Midbrain (tissue), 1 donor: Measurements from ENCODE around the gene P4HB.
A peak's percentile ranks its signal among the peaks of the same experiment; 100 is the strongest.
"Not testable (repeated sequence)": the region's sequence is repeated elsewhere in the genome, so short reads cannot be mapped to it uniquely, and the experiment has no call there.

Source experiments
- DNase-seq: peaks from one replicate; lab custom pipeline; 2025; lab: John Stamatoyannopoulos, UW

Gene P4HB

DNA sequence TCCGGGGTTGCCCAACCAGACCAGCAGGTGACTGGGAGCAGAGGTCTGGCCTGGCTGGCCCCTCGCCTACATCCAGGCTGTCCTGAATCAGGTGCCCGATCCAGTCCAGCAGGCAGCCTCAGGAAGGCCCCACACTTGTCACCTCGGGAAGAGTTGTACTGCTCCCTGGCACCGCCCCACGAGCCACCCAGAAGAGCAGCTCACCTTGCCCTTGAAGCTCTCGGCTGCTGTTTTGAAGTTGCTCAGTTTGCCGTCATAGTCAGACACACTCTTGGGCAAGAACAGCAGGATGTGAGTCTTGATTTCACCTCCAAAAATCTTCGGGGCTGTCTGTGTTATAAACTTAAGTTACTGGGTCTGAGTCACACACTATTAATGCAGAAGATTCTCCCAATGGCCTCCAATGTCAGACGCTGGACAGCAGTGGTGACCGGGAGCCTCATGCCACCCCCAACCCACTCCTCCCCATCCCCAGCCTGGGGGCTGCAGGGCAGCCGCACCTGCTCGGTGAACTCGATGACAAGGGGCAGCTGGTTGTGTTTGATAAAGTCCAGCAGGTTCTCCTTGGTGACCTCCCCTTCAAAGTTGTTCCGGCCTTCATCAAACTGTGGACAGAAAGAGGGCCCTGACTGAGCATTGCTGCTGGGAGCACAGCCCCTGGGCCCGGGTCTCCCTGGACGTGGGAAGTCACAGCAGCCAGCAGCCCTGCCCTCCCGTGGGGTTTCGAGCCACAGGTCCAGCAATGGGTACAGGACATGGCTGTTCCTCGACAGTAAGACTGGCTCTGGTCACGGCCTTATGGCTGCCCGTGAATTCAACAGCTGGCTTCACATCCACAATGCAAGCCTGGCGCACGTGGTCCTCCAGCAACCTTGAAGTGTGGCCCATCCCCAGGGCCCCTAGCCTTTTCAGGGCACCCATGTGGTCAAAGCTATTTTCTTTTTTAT, 13.3 kb downstream of the P4HB start:
- no peak for DNase-seq

DNA sequence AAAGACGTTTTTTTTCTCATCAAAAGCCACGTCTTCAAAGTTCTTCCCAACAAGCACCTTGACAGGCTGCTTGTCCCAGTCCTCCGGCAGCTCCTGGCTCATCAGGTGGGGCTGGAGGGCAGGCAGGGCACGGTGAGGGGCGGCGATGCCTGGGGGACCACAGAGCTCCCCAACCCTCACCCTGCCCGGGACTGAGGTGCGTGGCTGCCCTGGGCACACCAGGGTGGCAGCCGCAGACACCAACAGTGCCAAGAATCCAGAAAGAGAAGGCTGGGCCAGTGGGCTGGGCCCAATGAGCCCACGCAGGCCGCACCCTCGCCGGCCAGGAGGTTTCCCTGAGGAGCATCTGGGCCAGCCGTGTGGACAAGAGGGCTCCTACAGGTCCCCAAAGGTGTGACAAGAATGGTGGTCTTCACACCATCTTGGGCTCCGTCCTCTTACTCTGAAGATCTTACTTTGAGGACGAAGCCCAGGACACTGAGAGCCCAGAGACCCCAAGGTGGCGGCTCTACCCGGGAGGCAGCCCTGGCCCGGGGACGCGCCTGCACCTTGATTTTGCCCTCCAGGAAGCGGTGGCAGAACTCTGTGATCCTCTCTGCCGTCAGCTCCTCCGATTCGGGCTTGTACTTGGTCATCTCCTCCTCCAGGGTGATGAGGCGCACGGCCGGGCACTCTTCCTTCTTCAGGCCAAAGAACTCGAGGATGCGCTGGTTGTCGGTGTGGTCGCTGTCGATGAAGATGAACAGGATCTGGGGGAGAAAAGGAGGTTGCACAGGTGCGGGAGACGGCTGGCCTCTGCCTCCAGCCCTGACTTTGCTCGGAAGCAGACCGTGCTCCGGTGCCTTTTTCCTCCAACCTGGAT, 14.2 kb downstream of the P4HB start:
- no peak for DNase-seq

DNA sequence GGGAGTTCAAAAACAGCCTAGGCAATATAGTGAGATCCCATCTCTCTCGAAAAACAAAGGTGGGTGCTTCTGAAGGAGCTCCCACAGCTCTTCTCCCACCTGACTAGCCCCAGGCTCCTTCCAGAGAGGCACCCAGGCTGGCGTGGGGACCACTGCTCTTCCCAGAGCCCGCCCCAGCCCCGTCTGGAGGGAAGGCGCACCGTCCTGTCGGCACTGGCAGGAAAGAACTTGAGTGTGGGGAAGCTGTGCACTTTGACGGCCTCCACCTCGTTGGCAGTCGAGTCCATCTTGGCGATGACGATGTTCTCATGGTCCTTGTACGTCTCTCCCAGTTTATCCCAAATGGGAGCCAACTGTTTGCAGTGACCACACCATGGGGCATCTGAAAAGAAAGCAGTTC, 15.0 kb downstream of the P4HB start:
- no peak for DNase-seq

DNA sequence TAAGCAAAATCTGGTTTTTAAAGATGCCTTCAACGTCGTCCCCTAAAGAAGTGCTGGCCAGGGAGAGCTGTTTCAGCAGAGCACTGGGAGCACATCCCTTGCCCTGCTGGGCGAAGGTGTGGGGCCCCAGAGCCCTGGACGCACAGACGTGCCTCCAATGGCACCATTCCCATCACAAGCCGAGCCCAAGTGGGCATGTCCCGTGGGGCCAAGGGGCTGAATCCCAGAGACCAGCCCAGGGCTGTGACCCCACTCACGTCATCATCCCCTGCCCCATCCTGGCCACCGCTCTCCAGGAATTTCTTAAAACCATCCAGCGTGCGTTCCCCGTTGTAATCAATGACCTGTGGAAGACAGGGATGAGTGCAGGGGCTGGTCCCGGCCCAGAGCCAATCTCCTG, 15.4 kb downstream of the P4HB start:
- no peak for DNase-seq

DNA sequence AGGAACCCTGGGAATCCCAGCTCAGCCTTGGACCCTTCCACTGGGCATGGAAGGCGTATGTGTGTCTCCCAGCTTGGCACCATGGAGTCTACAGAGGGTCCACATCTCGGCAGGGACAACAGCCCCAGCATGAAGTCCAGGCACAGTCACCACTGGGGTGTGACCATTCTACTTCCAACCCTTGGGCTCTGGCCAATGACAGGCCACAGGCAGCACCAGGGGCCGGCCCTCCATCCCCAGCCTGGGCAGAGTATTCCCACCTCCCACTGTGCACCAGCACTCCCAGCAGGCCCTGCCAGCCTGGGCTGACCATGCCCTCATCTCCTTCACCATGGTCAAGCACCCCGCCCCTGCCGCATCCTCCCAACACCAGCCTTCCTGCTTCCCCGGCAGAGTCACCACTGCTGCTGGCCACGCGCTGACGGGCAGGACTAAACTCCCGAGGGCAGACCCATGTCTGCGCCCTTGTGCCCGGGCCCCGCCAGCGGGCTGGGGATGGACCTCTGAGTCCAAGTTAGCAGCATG, 15.9 kb downstream of the P4HB start:
- DNase-seq: no peak

DNA sequence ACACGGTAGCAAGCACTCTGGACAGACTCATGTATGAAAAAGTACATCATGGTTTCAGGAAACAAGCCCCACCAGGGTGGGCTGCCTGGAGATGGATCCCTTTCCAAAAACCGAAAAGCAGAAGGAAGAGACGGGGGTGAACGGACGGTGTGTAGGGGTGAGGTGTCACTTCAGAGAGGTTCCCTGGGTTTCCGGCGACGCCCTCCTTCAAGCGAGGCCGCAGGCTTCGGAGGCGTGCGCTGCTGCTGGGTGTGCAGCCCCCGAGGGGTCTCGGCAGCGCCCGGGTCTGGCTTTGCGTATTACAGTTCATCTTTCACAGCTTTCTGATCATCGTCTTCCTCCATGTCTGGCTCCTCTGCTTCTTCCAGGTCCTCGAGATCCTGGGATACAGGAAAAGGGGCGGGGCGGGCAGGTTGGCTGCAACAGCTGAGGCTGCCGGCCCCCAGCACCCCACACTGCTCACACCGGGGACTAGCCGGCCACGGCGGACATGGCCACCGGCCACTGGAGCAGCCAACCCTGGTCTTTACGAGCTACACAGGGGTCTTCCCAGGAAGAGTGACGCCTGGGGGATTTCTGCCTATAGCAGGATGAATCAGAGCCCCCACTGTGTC, 16.5 kb downstream of the P4HB start:
- no peak for DNase-seq

DNA sequence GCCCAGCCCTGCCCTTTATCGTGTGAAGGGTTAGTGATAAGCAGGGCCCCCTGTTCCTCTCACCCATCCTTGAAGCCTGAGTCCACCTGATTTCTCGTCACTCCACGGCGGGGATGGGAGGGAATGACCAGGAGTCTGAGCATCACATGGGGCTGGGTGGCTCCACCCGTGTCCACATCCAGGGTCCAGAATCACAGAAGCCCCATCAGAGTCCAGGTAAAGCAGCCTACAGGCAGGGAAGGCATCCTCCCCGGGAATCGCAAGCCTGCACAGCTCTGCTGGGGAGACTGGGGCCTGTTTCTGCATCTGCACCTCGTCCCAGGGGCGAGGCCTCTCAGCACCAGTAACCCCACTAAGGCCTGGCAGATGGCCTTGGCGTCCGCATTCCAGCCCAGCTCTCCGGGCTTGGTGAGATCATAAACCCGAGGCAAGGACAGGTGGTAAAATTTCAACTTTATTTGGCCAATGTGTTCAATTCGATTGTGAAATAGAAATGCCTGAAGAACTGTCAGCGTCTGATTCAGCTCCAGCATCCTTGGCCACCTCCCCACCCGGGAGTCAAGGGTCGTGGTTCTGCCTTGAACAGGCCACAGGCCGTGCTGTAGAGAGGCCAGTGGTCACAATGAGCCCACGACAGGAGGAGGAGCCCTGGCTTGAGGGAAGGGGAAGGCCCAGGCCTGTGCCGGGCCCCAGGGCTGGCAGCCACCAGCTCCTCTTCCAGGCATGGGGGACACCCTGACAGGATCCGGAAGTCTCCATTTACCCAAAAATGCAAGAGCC, 17.4 kb downstream of the P4HB start:
- DNase-seq: no peak

DNA sequence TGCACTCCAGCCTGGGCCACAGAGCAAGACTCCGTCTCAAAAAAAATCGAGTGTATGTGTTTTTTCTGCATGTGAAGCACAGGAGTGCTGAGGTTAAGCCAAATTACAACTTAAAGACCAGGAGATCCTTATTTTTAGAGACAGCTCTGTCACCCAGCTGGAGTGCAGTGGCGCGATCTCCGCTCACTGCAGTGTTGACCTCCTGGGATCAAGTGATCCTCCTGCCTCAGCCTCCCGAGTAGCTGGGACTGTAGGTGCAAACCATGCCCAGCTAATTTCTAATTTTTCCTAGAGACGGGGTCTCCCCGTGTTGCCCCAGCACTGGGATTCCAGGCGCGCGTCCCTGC, 18.0 kb downstream of the P4HB start:
- DNase-seq: no peak

DNA sequence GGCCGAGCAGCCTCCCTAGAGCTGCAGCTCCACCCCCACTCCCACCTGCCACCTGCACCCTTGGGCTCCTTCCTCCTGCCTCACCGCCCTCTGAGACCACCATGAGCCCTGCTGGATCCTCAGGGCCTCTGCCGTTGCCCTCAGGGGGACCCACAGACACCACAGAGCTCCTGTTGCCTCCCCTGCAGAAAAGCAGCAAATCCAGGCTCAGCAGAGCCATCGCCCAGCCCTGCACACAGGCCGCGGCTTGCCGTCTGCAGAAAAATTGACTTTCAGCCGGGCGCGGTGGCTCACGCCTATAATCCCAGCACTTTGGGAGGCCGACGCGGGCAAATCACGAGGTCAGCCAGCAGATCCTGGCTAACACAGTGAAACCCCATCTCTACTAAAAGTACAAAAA, 18.5 kb downstream of the P4HB start:
- DNase-seq: no peak

DNA sequence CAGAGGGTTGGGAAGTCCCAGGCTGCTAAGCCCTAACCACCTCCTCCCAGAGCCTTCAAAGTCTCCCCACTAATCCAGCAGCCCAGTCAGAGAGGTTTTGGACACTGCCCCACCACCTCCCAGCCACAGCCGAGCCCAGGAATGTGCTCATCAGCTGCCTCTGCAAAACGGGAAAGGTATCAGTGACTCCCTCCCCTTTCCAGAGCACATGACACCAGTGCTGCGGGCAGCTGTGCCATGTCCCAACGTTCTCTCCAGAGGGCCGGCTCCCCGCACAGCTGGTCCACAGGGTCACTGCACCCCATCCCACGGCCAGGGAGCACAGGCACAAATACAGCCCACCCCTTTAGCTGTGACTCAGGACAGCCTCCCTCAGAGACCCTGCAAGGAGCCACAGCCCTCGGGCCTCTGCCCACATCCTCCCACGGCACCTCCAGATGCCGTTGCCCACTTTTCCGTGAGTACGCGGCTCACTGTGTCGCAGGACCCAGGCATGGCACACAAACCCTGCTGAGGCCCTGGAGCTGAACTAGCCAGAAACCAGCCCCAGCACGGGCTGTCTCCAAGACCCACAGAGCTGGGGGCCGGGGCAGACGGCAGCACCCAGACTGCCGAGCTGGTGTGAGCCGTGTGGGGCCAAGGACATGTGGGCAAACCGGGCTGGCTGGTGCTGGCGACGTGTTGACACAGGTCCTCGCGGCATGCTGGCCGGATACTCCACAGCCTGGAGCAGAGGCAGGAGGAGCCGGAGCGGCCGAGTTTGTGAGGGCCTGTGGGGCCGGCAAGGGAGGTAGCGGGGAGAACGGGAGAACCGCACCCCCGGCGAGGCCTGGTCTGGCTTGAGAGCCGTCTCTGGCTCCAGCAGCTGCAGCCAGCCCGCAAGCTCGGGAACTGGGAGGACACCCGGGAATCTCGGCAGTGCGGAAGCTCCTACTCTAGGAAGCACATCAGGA, 19.2 kb downstream of the P4HB start:
- DNase-seq: no peak

DNA sequence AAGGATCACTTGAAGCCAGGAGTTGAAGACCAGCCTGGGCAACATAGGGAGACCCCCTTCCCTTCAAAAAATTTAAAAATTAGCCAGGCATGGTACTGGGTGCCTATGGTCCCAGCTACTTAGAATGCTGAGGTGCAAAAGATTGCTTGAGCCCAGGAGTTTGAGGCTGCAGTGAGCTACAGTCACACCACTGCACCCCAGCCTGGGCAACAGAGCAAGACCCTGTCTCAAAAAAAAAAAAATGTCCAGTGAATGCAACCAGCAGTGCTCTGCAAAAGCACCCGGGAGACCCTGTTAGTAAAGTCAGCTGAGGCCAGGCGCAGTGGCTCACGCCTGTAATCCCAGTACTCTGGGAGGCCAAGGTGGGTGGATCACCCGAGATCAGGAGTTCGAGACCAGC, 20.3 kb downstream of the P4HB start:
- not testable (repeated sequence) for DNase-seq

DNA sequence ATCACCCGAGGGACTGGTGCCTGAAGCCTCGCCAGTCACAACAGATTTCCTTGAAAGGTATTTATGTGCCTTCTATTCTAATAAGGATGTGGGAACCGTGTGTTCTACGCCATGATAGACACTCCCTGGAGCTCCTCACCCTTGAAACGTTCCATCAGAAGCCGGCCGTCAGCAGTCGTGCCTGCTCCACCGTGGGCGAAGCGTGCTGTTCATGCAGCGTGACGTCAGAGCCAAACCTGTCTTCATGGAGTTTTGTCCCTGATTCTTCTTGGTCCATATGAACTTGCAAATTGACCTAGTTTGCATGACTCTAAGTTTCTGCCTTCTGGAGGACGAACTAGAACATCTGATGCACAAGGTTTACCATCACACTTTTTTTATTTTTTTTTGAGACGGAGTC, 21.0 kb downstream of the P4HB start:
- DNase-seq: no peak

DNA sequence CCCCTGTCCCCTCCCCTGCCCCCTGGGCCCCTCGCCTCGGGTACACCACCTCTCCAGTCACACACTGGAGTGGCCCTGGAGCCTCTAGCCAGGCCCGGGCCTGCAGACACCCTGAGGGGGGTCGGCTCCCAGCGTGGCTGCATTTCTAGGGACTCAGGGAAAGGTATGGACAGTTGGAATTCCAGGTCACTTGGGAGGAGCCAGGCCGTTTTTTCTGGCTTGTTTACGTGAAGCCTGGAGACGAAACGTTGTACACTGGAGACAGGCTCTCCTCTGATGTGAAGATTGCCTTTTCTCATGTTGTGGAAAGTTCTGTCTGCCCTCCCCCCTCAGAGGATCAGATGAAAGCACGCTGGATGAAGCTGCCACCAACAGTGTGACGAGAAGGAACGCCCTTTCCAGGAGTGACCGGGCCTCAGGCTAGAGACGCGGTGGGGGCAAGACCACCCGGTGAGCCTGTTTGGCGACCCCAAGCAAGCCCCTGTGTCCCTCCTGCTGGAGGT, 21.5 kb downstream of the P4HB start:
- DNase-seq: no peak

DNA sequence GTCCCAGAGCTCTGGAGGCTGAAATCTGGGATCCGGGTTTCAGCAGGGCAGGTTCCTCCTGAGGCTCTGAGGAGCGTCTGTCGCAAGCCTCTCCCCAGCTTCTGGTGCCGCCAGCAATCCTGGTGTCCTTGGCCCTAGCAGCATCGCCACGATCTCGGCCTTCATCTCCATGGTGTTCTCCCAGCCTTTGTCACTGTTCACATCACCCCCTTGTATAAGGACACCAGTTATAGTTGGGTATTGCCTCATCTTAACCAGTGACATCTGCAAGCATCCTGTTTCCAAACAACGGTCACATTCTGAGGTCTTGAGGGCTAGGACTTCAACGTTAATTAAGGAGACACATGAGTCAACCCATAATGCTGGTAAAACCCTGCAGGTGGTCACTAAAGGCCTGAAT, 22.7 kb downstream of the P4HB start:
- DNase-seq: no peak

DNA sequence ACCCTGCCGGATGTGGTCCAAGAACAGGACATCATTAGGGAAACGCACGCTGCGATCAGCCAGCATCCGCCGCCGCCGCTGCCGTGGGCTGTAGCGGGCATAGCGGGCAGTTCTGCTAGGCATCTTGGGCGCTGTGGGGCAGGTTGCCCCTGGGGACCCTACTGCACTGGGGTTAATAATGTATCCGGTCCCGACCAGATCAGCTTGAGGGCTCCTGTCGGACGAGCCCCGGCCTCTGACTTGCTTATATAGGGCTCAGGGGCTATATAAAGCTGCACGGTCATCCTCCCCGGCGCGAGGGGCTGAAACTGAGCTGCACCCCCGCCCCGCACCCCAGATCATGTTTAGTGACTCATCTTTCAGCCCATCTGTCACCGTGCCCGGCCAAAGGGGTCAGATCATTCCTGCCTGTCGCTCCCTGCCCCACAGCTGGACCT, 25.5 kb downstream of the P4HB start, which contains the start of gene PPP1R27:
TSS of gene PPP1R27 (minus strand) at position 220 of the 437 bp plus-strand sequence. CDS start at position 123, 97 bp downstream.
- no peak for DNase-seq

DNA sequence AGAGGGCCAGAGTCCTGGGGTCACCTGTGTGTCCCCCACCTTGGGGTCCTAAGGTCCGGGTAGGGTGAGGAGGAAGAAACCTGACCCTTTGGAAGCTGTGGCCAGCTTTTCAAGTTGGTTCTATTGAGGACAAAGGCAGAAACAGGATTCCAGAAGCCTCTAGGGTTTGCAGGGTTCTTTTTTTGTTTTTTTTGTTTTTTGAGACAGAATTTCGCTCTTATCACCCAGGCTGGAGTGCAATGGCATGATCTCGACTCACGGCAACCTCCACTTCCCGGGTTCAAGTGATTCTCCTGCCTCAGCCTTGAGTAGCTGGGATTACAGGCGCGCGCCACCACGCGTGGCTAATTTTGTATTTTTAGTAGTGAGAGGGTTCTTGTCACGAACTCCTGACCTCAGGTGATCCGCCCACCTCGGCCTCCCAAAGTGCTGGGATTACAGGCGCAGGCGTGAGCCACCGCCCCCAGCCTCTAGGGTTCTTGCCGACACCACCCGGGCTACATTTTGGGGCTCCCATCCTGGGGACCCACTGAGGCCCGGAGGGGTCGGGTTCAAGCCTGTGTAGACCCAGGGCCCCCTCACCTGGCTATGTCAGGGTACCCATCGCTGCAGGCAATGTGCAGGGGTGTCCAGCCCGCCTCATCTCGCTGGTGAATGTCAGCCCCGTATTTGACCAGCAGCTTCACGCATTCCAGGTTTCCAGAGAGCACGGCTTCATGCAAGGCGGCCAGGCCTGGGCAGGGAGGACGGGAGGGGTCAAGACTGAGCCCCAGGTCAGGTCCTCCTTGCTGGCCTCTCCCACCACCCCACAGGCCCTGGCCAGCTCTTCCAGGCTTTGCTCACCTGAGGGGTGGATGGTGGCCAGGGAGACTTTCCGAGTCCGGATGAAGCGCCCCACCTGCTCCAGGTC, 26.2 kb downstream of the P4HB start:
- no peak for DNase-seq

DNA sequence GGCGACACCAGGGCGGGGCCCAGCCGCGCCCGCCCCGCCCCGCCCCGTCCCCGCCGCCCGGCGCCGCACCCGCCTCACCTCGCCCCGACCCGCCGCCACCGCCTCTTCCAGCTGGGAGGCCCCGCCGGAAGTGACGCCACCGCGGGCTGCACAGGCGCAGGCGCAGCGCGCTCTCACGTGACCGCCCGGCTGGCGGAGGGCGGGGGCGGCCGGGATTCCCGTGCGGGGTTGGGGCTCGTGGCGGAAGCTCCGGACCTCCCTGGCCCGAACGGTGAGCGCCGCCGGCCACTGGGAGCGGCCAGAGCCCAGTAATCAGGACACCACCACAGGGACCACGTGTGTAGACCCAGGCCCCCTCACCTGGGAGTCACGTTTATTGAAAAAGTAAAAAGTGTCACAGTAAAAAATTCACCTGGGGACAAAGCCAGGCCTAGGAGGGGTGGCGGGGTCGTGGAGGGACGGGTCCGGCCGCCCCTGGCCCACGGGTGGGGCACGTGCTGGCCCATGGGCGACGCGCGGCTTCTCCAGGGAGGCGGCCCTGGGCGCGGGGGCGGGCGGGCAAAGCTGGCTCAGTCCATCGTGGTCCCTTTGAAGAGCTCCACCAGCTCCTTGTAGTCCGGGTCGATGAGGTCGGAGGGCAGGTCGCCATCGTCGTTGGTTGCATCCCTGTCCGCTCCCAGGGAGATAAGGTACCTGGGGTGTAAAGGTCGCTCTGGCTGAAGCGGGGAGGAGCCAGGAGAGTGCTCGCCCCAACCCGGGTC, 27.0 kb downstream of the P4HB start, which contains the start of gene MCRIP1:
TSS of gene MCRIP1 (minus strand) at position 132 of the 761 bp plus-strand sequence. CDS start 8,785 bp downstream, outside the sequence.
- DNase-seq: peak; percentile 93

DNA sequence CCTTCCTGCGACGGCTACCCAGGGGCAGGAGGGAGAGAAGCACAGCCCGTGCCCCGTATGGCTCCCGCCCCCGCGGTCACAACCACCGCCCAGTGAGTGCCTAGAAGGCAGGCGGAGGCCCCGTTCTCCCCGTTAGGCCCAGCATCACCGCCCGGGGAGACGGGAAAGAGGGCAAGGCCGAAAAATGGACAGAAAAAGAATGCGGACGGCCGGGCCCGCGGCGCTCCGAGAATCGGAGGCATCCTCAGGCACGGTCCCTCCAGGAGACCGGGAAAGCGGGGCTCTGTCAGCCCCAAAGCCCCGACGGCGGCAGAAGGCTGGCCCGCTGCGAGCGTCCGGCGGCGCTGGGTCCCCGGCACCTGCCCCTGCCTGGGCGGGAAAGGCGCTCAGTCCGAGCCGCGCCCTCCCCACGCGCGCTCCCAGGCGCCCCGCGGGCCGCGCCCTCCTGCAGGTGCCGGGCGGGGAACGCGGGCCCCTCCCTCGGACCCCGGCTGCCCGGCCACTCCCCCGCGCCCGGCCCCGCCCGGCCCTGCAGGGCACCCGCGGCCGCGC, 27.7 kb downstream of the P4HB start:
- no peak for DNase-seq
